PFSK-1 (cell line): ENCODE data around the gene CDC45.

ENCODE experiments used
- POLR2AphosphoS5 ChIP-seq: IDR thresholded peaks from 2 replicates; pipeline ENCODE4 v1.6.1; 2012; ENCODE audit warnings: low read depth, mild to moderate bottlenecking, control low read depth, low read length, moderate library complexity
- SIN3A ChIP-seq: IDR thresholded peaks from 2 replicates; pipeline ENCODE4 v1.6.1; 2012; ENCODE audit warnings: mild to moderate bottlenecking, low read length, moderate library complexity, borderline replicate concordance; ENCODE audit not compliant: insufficient read depth
- TAF1 ChIP-seq: IDR thresholded peaks from 2 replicates; pipeline ENCODE4 v1.6.1; 2012; ENCODE audit warnings: low read length, control low read depth, borderline replicate concordance; ENCODE audit not compliant: insufficient read depth
- TF ChIP-seq, protein P1 (sequence below), 2 experiments: IDR thresholded peaks; 2 replicates each; pipeline versions ENCODE4 v1.6.1 to v1.8.0; 2011 to 2012; ENCODE audit warnings: low read depth in 2 of 2, low read length in 2 of 2, control low read depth in 1 of 2, inconsistent platforms in 1 of 2, mild to moderate bottlenecking in 1 of 2, moderate library complexity in 1 of 2; ENCODE audit not compliant: insufficient read depth in 1 of 2

DNA sequence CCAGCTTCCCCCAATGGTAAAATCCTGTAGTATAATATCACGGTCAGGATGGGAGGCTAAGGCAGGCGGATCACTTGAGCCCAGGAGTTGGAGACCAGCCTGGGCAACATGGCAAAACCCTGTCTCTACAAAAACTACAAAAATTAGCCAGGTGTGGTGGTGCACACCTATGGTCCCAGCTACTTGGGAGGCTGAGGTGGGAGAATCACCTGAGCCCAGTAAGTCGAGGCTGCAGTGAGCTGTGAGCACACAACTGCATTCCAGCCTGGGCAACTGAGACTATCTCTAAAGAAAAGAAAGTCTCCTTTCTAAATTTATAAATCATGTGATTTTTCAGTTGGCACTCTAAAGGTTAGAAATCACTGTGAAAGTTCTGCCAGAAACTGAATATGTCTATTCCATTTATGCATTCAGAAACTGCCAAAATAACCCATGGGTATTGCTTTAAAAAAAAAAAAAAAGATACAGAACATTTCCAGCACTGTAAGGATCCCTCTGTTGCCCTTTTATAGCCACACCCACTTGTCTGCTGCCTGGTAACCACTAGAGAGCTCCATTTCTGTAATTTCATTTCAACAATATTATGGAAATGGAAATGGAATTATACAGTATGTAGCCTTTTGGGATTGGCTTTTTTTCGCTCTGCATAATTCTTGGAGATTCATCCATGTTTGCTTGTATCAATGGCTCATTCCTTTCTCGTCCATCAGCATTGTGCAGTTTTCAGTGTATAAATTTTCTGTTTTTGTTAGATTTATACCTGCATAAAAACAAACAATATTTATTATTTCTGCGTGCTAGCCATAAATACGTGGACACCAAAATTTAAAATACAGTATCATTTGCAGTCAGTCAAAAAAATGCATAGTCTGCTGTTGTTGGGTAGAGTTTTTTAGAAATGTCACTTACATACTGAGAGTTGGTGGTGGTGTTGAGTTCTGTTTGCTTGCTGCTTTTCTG, 9.4 kb downstream of the CDC45 start:
- TF ChIP-seq, protein P1, sequence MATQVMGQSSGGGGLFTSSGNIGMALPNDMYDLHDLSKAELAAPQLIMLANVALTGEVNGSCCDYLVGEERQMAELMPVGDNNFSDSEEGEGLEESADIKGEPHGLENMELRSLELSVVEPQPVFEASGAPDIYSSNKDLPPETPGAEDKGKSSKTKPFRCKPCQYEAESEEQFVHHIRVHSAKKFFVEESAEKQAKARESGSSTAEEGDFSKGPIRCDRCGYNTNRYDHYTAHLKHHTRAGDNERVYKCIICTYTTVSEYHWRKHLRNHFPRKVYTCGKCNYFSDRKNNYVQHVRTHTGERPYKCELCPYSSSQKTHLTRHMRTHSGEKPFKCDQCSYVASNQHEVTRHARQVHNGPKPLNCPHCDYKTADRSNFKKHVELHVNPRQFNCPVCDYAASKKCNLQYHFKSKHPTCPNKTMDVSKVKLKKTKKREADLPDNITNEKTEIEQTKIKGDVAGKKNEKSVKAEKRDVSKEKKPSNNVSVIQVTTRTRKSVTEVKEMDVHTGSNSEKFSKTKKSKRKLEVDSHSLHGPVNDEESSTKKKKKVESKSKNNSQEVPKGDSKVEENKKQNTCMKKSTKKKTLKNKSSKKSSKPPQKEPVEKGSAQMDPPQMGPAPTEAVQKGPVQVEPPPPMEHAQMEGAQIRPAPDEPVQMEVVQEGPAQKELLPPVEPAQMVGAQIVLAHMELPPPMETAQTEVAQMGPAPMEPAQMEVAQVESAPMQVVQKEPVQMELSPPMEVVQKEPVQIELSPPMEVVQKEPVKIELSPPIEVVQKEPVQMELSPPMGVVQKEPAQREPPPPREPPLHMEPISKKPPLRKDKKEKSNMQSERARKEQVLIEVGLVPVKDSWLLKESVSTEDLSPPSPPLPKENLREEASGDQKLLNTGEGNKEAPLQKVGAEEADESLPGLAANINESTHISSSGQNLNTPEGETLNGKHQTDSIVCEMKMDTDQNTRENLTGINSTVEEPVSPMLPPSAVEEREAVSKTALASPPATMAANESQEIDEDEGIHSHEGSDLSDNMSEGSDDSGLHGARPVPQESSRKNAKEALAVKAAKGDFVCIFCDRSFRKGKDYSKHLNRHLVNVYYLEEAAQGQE (IDR thresholded peaks at IDR 0.05; ENCODE audit: insufficient read depth in 1 of 2, low read depth in 2 of 2, low read length in 2 of 2): no peak
- no peak for TF ChIP-seq POLR2AphosphoS5
- no peak for TF ChIP-seq TAF1
- TF ChIP-seq SIN3A: no peak
